ENCODE results near the gene KCNK10. TPM values are rescaled to one million over a fixed set of nuclear protein-coding genes. Genes with fewer than 3 reads are reported as not detected.
A peak's percentile ranks its signal among the peaks of the same experiment; 100 is the strongest.

KCNK10 gene
- total RNA-seq, 1 donor from 2014 or later: 0.09 TPM

DNA sequence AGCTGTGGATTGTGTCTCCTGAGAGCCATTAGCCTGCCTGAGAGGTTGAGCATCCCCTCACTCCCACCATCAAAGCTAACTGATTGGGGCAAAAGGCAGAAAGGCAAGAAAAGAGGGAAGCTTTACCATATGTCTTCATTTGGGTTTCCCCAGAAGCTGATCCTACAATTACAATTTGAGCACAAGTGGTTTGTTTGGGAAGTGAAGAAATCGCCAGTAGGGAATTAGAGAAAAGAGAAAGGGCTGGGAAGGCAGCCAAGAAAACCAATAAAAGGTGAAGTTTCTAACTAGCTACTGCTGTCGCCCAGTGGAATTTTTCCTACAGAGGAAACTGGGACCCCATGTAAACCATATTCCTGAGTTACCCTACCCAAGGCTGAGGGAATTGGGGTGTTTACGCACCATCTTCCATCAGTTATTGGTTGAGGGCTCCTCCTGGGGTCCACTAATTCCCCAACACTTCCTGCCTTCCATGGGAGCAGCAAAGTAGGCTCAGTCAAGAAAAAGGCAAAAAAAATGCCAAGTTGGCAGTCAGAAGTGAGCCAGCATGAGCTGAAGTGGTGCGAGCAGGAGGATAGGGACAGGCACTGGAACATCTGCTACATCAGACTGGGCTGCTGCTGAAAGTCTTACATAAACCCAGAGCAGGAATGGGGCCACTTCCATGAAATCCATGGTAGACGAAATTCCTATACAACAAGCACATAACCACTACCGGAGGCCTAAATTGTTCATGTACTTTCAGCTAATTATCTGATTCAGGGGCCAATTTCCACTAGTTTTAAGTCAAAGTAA, 17.3 kb downstream of the KCNK10 start:
- no peak for TF ChIP-seq CTCF (IDR thresholded peaks at IDR 0.05)
- no peaks in the 10 kb centered on the region for H3K4me1 ChIP-seq
- intact Hi-C loops (cut with DNase I): no loop called here

GRCh38 chr14:88303041-88303440, 20.0 kb downstream of the KCNK10 start:
- intact Hi-C loops (cut with DNase I): no loop called here
- Histone ChIP-seq H3K4me3 (no peak overlapping the region), H3K36me3 (no peaks in the 10 kb centered on the region), H3K9me3 (no peaks in the 10 kb centered on the region), H3K27ac (no peak overlapping the region), H3K4me1 (no peaks in the 10 kb centered on the region), H3K27me3 (no peaks in the 10 kb centered on the region)
- peak; percentile 43 for ATAC-seq
- no peak for TF ChIP-seq CTCF (IDR thresholded peaks at IDR 0.05)
- DNase-seq: no peak

More for the DNA sequence above, 17.3 kb downstream of the KCNK10 start:
- Histone ChIP-seq H3K36me3 (no peaks in the 10 kb centered on the region), H3K27ac (no peak overlapping the region), H3K4me3 (no peak overlapping the region), H3K27me3 (no peaks in the 10 kb centered on the region), H3K9me3 (no peaks in the 10 kb centered on the region)
- DNase-seq (no peak), ATAC-seq (no peak)

DNA sequence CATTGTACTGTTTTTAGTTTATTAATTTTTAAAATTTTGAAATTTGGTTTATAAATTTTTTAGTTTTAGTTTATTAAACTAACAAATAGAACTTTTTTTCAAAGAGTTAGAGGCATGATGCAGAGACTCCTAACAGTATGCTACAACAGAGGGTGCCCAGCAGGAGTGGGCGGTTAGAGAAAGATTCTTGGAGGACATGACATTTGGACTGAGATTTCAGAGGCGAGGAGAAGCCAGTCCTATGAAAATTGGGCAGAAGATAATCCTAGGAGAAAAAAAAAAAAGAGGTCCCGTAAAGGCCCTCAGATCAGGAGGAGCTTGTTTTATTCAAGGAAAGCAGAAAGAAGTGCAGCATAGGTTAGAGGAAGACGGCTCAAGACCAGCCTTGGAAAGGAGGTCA, 21.7 kb downstream of the KCNK10 start:
- no peak for TF ChIP-seq CTCF (IDR thresholded peaks at IDR 0.05)
- DNase-seq (no peak), ATAC-seq (no peak)
- no peaks in the 10 kb centered on the region for H3K4me1 ChIP-seq
- H3K4me3 ChIP-seq: no peak overlapping the region
- no peak overlapping the region for H3K27ac ChIP-seq
- no peaks in the 10 kb centered on the region for H3K9me3 ChIP-seq
- H3K27me3 ChIP-seq: no peaks in the 10 kb centered on the region
- intact Hi-C loops (cut with DNase I): no loop called here
- no peaks in the 10 kb centered on the region for H3K36me3 ChIP-seq

DNA sequence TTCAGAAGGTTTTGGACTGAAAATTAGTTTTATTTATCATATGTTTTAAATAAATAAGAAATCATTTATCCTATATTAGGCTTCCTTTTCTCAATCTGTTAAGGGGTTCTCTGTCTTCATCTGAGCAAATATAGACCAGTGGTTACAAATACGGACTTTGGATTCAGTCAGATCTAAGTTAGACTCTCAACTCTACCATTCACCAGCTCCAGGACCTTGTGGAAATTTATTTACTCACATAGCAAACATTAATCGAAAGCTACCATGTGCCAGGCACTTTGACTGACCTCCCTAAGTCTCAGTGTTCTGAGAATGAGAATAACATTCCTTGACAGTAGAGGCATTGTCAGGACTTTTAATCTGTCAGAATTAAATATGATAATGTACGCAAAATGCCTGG, 22.3 kb downstream of the KCNK10 start:
- ATAC-seq (no peak), DNase-seq (no peak)
- Histone ChIP-seq H3K27ac (no peak overlapping the region), H3K4me3 (no peak overlapping the region), H3K27me3 (no peaks in the 10 kb centered on the region), H3K9me3 (no peaks in the 10 kb centered on the region), H3K4me1 (no peaks in the 10 kb centered on the region), H3K36me3 (no peaks in the 10 kb centered on the region)
- intact Hi-C loops (cut with DNase I): no loop called here
- no peak for TF ChIP-seq CTCF (IDR thresholded peaks at IDR 0.05)

DNA sequence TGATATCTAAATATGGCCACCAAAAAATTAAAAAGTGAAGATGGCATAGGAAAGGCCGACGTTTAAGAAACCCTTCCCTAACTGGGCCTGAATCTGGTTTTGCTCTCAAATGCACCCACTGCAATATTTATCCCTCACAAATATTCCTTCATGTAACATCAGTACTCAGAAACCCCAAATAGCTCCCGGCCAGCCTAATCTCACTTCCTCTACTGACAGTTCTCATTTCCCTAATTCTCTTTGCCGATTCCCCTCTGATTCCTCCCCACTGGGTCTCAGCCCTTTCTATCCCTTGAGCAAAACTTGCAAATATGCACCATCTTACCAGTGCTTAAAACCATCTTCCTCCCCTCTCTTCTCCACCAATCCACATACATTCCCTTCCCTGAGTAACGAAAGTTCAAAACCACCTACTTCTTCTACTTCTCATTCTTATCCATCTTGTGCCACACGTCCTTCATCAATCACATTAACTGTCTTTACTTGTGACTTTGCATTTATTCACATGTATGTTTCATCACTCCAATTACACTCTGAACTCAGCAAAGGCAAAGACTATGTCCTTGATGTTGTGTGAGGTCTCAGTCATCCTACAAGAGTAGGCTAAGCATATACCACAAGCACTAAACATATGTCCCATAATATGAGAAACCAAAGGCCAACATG, 23.1 kb downstream of the KCNK10 start:
- no peak overlapping the region for H3K27ac ChIP-seq
- no peaks in the 10 kb centered on the region for H3K9me3 ChIP-seq
- DNase-seq (no peak), ATAC-seq (peak; percentile 65)
- no peaks in the 10 kb centered on the region for H3K27me3 ChIP-seq
- intact Hi-C loops (cut with DNase I): no loop called here
- TF ChIP-seq CTCF (IDR thresholded peaks at IDR 0.05): no peak
- no peaks in the 10 kb centered on the region for H3K36me3 ChIP-seq
- no peak overlapping the region for H3K4me3 ChIP-seq
- no peaks in the 10 kb centered on the region for H3K4me1 ChIP-seq

All from upper lobe of right lung (tissue), 1 donor.